HG03520 (cell line): ENCODE results near the gene CADPS.

Experiments
- ATAC-seq: cut with Tn5 transposase; IDR thresholded peaks from one replicate; pipeline ENCODE4 v1.9.1; 2021; ENCODE audit warnings: mild to moderate bottlenecking, moderate library complexity; ENCODE audit not compliant: unreplicated experiment

The CADPS gene

GRCh38 chr3:62815981-62816380, 59.2 kb downstream of the CADPS start:
- ATAC-seq, result no peak

GRCh38 chr3:62812631-62813030, 62.6 kb downstream of the CADPS start:
- ATAC-seq, result no peak

DNA sequence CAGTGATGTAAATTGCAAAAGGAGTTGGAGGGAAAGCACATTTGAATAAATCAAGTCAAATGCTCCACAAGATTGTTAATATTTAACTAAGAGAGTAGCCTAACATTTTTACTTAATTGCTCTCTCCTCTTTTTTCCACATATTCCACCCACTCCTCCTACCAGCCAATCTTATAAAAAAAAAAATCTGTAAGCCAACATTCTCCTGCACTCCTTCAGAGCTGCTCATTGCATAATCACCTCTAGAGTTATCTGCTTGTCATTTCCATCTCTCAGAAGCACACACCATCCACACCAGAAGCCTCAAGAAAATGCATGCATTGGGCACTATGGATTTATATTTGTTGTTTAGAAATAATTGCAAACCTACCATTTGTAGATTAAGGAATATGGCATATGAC, 64.1 kb downstream of the CADPS start:
- ATAC-seq, result no peak

GRCh38 chr3:62809369-62809768, 65.8 kb downstream of the CADPS start:
- no peak for ATAC-seq

GRCh38 chr3:62805580-62806277, 69.5 kb downstream of the CADPS start:
- ATAC-seq, result no peak

GRCh38 chr3:62805106-62805505, 70.1 kb downstream of the CADPS start:
- ATAC-seq, result no peak

DNA sequence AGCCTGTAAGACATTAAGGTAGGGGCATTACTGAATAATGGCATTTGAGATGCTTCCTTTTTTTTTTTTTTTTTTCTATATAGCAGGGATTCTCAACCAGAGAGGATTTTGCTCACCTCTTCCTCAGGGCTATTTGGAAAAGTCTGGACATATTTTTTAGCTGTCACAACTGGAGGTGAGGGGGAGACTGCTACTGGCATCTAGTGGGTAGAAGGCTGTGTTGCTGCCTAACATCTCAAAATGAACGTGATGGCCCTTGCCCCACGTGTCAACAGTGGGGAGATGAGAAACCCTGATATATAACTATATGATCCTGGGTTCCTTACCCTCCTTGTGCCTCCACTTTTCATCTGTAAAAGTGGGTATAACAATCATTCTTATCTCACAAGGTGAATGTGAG, 71.9 kb downstream of the CADPS start:
- no peak for ATAC-seq

DNA sequence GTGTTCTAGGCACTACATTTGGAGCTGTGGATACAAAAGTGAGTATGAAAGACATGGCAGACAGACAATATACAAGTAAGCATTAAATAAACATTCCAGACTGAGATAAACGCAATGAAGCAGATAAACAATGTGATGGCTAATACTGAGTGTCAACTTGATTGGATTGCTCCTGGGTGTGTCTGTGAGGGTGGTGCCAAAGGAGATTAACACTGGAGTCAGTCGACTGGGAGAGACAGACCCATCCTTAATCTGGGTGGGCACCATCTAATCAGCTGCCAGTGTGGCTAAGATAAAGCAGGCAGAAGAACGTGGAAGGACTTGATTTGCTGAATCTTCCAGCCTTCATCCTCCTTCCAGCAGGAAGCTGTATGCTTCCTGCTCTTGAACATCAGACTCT, 77.2 kb downstream of the CADPS start:
- ATAC-seq, result no peak

DNA sequence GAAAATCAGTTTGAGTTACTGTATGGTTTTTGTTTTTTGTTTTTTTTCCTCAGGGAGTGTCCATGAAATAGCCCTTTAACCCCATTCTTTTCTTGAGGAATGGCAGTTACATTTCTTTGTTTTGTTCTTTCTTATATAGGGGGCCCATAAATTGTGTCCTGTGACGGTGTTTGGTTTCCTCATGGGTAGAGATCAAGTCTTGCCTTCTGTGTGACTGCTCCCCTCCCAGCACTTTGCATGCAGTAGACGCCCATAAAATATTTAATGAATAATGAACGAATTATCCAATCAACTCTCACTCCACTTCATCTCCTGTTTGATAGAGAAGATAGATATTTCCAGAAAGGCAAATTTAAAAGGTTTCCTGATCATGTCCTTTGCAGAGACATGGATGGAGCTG, 78.1 kb downstream of the CADPS start:
- no peak for ATAC-seq

GRCh38 chr3:62795978-62796657, 79.1 kb downstream of the CADPS start:
- no peak for ATAC-seq

DNA sequence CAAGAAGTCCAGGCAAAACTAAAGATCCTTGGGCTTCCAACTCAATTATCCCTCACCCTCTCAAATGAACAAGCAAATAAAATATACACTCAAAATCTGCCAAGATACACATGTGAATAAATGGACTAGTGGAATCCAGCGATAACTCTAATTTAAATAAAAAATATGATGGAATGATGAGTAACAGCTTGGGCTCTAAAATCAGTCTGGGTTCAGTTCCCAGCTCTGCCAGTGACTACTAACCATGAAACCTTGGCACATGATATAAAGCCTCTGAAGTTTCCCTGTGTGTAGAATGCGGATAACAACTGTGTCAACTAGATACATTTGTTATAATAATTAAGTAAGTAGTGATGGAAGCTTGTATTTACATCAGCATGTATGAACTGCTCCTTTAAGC, 81.3 kb downstream of the CADPS start:
- ATAC-seq, result no peak

DNA sequence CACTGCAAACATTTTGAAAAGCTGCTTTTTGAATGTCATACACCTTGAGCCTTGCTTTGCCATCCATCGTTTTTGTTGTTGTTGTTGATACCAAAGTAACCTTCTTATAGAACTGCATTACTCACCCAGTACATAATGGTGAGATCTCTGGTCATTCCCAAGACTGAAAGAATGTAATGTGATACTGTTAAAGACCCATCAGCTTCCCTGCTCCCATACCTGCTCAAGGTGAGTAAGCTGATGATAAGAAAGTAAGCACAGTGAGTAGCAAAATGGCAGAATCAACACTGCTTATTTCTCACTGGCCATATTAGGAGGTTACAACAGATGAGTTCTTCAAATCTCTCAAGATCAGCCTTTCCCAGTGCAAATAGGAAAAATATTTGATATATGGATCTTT, 89.8 kb downstream of the CADPS start:
- no peak for ATAC-seq

DNA sequence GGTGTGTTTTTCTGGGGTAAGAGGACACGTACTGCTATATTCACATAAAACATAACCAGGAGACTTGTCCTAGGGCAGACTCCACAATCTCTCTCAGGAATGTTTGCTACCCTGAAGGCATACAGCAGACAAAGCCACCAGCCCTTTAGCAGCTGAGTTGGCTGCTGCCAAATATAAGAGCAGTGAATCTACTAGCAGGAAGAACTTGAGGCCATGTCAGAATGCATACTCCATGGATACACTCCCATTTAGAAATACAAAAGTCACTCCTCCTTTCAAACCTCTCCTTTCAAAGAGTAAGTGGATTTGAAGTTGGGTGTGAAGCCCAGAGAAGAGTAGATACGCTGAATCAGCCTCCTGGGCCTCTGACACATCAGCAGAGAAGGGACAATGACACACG, 94.1 kb downstream of the CADPS start:
- no peak for ATAC-seq

- no peak for ATAC-seq
These were observed 97.5 kb downstream of the CADPS start for GRCh38 chr3:62777674-62778073.

DNA sequence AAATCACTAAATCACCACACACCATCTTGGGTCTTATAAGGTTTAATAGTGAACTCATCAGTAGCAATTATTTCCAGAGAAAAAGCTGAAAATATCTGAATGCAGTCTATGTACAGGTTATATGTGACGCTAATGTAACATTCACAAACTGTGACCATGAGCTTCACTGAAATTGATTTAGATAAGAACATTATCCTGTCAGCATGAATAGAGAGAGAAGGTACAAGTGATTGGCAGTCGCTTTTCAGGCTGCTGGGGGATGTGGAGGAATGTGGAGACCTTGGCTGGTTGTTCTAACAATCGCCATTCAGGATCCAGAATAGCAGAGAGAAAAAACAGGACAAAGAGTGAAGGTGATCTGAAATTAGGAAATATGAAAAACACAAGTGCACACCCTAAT, 98.1 kb downstream of the CADPS start:
- no peak for ATAC-seq

GRCh38 chr3:62774221-62774620, 101.0 kb downstream of the CADPS start:
- no peak for ATAC-seq

DNA sequence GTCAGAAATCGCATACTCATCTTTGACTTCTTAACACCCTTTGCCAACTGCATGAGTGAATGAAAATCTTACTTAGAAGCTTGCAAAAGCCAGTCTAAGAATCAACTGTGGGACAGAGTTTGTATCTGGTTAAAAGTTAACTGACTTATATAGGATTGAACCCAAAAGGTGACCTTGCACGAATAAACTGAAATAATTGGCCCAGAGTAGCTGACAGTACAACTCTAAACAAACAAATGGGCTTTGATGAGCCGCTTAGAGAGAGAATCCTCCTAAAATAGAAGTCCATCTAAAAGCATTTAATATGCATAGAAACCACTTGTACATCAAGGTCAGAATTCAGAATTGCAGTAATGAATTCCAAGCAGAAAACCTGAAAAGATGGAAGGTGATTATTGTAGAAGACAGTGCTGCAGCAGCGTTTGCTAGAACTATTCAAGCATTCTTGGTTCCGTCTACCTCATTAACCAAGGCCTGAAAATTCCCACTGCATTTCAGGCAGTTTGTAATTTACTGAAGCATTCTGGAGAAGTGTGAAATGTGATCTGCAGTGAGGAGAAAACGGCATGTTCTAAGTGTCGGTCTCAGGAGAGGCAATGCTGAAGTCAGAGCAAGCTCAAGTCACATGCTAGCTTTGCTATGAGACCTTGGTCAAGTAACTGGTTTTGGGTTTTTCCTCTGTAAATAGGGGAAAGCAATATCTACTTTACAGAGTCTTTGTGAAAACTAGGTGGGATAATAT, 103.7 kb downstream of the CADPS start:
- ATAC-seq, result no peak

DNA sequence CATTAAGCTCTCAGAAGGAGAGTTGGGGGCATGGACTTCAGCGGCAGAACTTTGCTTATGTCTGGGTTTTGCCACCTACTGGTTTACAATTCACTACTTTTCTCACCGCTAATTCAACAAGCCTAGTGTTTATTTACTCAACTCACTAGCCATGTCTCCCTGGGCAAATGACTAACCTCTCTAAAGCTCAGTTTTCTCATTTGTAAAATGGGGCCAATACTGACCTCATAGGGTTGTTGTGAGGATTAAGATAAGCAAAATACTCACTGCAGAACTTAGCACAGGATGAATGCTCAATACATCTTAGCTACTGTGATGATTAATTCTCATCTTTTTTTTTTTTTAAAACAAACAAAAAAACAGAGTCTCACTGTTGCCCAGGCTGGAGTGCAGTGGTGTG, 106.3 kb downstream of the CADPS start:
- no peak for ATAC-seq

DNA sequence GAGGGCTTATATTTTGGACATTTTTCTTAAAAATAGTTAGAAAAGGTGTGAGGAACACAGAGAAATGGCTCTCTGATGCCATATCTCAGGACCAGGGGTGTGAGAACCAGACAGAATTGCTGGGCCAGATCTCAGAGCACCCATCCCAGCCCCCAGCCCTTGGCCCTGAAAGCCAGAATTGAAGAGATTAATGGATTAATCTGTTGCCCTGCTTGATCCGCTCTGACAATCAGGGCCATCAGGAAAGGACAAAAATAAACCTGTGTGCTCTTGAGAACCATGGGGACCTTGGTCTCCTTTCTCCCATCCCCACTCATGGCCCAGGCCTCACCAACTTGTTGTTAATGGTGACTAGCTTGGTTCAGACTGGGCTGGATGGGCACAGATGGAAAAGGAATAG, 113.5 kb downstream of the CADPS start:
- ATAC-seq, result no peak

DNA sequence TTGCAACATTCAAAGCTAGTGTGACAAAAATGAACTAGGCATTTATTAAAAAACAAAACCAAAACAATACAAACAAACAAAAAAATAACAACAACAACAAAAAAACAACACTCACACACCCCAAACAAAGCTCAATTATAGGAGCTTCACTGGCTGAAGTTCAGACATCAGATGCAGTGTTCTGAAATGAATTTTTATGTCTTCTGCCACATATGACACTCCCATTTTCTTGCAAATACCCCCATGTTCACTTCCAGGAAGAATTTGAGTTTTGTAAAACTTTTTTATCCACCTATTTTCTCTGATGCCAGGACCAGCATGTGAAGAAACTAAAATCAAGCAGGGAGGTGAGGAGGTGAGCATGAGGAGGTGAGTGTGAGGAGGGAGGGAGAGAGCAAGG, 113.9 kb downstream of the CADPS start:
- no peak for ATAC-seq

GRCh38 chr3:62758296-62759066, 116.7 kb downstream of the CADPS start:
- no peak for ATAC-seq
